K562 (cell line): ENCODE data around the gene PIK3C2G. TPM values are rescaled to one million over a fixed set of nuclear protein-coding genes. Genes with fewer than 3 reads are reported as not detected.

ENCODE experiments used
- ATAC-seq: fragments of 200-7000 bp; cut with Tn5 transposase; 3 replicates; pipeline ENCODE4 v1.9.1; 2020; ENCODE audit warnings: moderate library complexity
- BruUV-seq: library from RNA; stranded (reverse); fragments of 400-500 nt; replicated peaks from 2 replicates; lab custom pipeline; 2021; lab: Mats Ljungman, UMichigan
- CTCF ChIA-PET: fragments of 300-600 bp; formaldehyde crosslinking; extraction: SDS; loops from one replicate; lab custom pipeline; 2021; ENCODE audit warnings: low intra/inter-chr PET ratio; lab: Yijun Ruan, JAX
- POLR2A ChIA-PET: fragments of 300-600, 350-650 bp; sonication (Branson Sonifier 250); formaldehyde crosslinking; extraction: SDS; loops from one replicate; lab custom pipeline; 2021; ENCODE audit warnings: antibody characterized with exemption, inconsistent platforms; lab: Yijun Ruan, JAX
- DNase-seq, 4 experiments: peaks; one replicate each; pipeline versions ENCODE4 v3.0.0 to v3.0.0-alpha.2; 2011 to 2018; ENCODE audit warnings: low spot score in 3 of 4, mixed read lengths in 3 of 4; ENCODE audit errors: extremely low read depth in 1 of 4
- FAIRE-seq: peaks from 2 replicates; lab custom pipeline; 2011; peaks lifted over from hg19 to GRCh38; lab: Jason Lieb, UNC
- H2AFZ ChIP-seq: 2 replicates; pipeline ENCODE4 v1.6.0; 2011; ENCODE audit warnings: low read depth, low read length, control low read depth, inconsistent platforms
- H3K27ac ChIP-seq: fragments of 200-600 bp; 3 replicates; pipeline ENCODE4 v1.8.0; 2011; ENCODE audit warnings: low read depth, mild to moderate bottlenecking, control low read depth, inconsistent platforms, low read length, moderate library complexity, mixed read lengths; ENCODE audit errors: extremely low read depth
- H3K27me3 ChIP-seq, 2 experiments: fragments of 300-600 bp in 1 of 2; 2 replicates in 1 of 2; 3 replicates in 1 of 2; pipeline versions ENCODE4 v1.6.0 to v1.8.0; 2011; ENCODE audit warnings: inconsistent platforms in 2 of 2, low read length in 2 of 2, mild to moderate bottlenecking in 1 of 2, mixed read lengths in 1 of 2, moderate library complexity in 1 of 2; ENCODE audit not compliant: control insufficient read depth in 2 of 2, insufficient read depth in 2 of 2
- H3K36me3 ChIP-seq: fragments of 300-600 bp; 3 replicates; pipeline ENCODE4 v1.8.0; 2011; ENCODE audit warnings: mild to moderate bottlenecking, low read length, inconsistent platforms; ENCODE audit not compliant: control insufficient read depth, insufficient read depth
- H3K4me1 ChIP-seq, 2 experiments: fragments of 200-600 bp in 1 of 2; replicated peaks in 1 of 2; 2 replicates in 1 of 2; 3 replicates in 1 of 2; pipeline versions ENCODE4 v1.5.1 to v1.8.0; 2011; ENCODE audit warnings: inconsistent platforms in 2 of 2, low read length in 2 of 2, mild to moderate bottlenecking in 1 of 2, mixed read lengths in 1 of 2, moderate library complexity in 1 of 2; ENCODE audit not compliant: control insufficient read depth in 2 of 2, insufficient read depth in 2 of 2
- H3K4me2 ChIP-seq: 2 replicates; pipeline ENCODE4 v1.6.1; 2011; ENCODE audit warnings: low read length, control low read depth, inconsistent platforms, mixed read lengths; ENCODE audit not compliant: insufficient read depth
- H3K4me3 ChIP-seq: fragments of 200-600 bp; sonication (generic), shearing (Covaris generic); 2 replicates; pipeline ENCODE4 v1.5.1; 2016; ENCODE audit warnings: control low read depth, inconsistent platforms
- H3K79me2 ChIP-seq: fragments of 200-600 bp; 3 replicates; pipeline ENCODE4 v1.8.0; 2011; ENCODE audit warnings: low read length, inconsistent platforms; ENCODE audit not compliant: control insufficient read depth, insufficient read depth
- H3K9ac ChIP-seq, 2 experiments: 2 replicates each; pipeline versions ENCODE4 v1.6.0 to v1.6.1; 2011; ENCODE audit warnings: low read depth in 2 of 2, low read length in 2 of 2, control low read depth in 1 of 2, inconsistent platforms in 1 of 2, mild to moderate bottlenecking in 1 of 2, mixed read lengths in 1 of 2; ENCODE audit not compliant: insufficient read depth in 1 of 2
- H3K9me1 ChIP-seq: one replicate; pipeline ENCODE4 v1.6.0; 2011; ENCODE audit warnings: inconsistent platforms, mild to moderate bottlenecking, low read length, moderate library complexity; ENCODE audit not compliant: control insufficient read depth, insufficient read depth
- H3K9me3 ChIP-seq: replicated peaks from 2 replicates; pipeline ENCODE4 v1.5.1; 2011; ENCODE audit warnings: low read depth, low read length, inconsistent platforms; ENCODE audit not compliant: control insufficient read depth, insufficient read depth
- H4K20me1 ChIP-seq: replicated peaks from 2 replicates; pipeline ENCODE4 v1.6.1; 2011; ENCODE audit warnings: low read length, inconsistent platforms, mixed read lengths; ENCODE audit not compliant: control insufficient read depth, insufficient read depth
- CXXC5 ChIP-seq: fragments of 250-450 bp; sonication (Bioruptor Pico); IDR thresholded peaks from 2 replicates; pipeline ENCODE4 v1.8.0; 2022; ENCODE audit warnings: inconsistent platforms, mild to moderate bottlenecking, moderate library complexity
- KLF10 ChIP-seq: fragments of 250-450 bp; sonication (Bioruptor Pico); IDR thresholded peaks from 2 replicates; pipeline ENCODE4 v1.6.1; 2021; ENCODE audit warnings: matching md5 sums
- NEUROD1 ChIP-seq: fragments of 150-350 bp; IDR thresholded peaks from 2 replicates; pipeline ENCODE4 v1.6.1; 2014; ENCODE audit warnings: borderline replicate concordance, low read length, low read depth; ENCODE audit not compliant: partially characterized antibody
- POLR2H ChIP-seq: IDR thresholded peaks from 2 replicates; pipeline ENCODE4 v1.6.1; 2016; ENCODE audit warnings: missing genetic modification characterization, low read depth, mild to moderate bottlenecking, control low read depth, missing compliant biosample characterization, moderate library complexity
- RNF2 ChIP-seq: sonication (generic); IDR thresholded peaks from 2 replicates; pipeline ENCODE4 v1.6.1; 2016
- SRF ChIP-seq, 2 experiments: fragments of 250-450, 450-650 bp in 1 of 2; sonication (Bioruptor Pico) in 1 of 2; sonication (generic) in 1 of 2; formaldehyde crosslinking; IDR thresholded peaks; 2 replicates each; pipeline versions ENCODE4 v1.5.0 to v1.5.1; 2020 to 2022; ENCODE audit warnings: mild to moderate bottlenecking in 1 of 2, missing genetic modification reagents in 1 of 2
- SRSF9 ChIP-seq: fragments of 200-400 bp; formaldehyde crosslinking; IDR thresholded peaks from 2 replicates; pipeline ENCODE4 v1.6.1; 2017; ENCODE audit warnings: low read depth, low read length, borderline replicate concordance
- TCF7L2 ChIP-seq: fragments of 150-350 bp; IDR thresholded peaks from 2 replicates; pipeline ENCODE4 v1.6.1; 2016; ENCODE audit warnings: low read depth, mild to moderate bottlenecking, low read length, moderate library complexity
- TEAD1 ChIP-seq, 2 experiments: fragments of 450-650 bp in 1 of 2; sonication (generic) in 1 of 2; formaldehyde crosslinking; IDR thresholded peaks; 2 replicates each; pipeline versions ENCODE4 v1.4.0 to v1.8.0; 2020 to 2022; ENCODE audit warnings: mild to moderate bottlenecking in 2 of 2, missing genetic modification reagents in 1 of 2
- TRIM28 ChIP-seq: fragments of 450-650 bp; IDR thresholded peaks from 2 replicates; pipeline ENCODE4 v1.6.1; 2017
- ZFP30 ChIP-seq: fragments of 250-450 bp; sonication (Bioruptor Pico); IDR thresholded peaks from 2 replicates; pipeline ENCODE4 v1.8.0; 2022; ENCODE audit warnings: moderate library complexity, mild to moderate bottlenecking, inconsistent platforms, borderline replicate concordance
- in situ Hi-C: fragments of 300-500 bp; cut with MboI; formaldehyde crosslinking; loops from 4 replicates; pipeline ENCODE4 v1.15.0; 2018; ENCODE audit warnings: inconsistent platforms, mixed read lengths
- intact Hi-C: fragments of 100-400 bp; cut with micrococcal nuclease; formaldehyde crosslinking; loops from 2 replicates; pipeline ENCODE4 v1.14.2; 2022
- polyA plus RNA-seq, 8 experiments: library from polyadenylated mRNA; depleted of rRNA in 4 of 8; stranded (reverse) in 5 of 8; unstranded in 3 of 8; fragments of >200 nt; fragmentation: Nextera tagmentation in 2 of 8; fragmentation: Illumina TruSeq in 1 of 8; extraction: Ambion mirVana in 2 of 8; extraction: Trizol in 1 of 8; gene quantifications; 2 replicates each; pipeline versions ENCODE4 v1.2.1 to v1.2.3, GENCODE V29; 2011 to 2014; ENCODE audit warnings: inconsistent platforms in 1 of 8, missing spikeins in 1 of 8
- total RNA-seq, 7 experiments: library from RNA; depleted of rRNA in 6 of 7; stranded (reverse); fragments of >200 nt in 6 of 7; fragmentation: Illumina TruSeq in 2 of 7; extraction: Trizol in 2 of 7; gene quantifications; 2 replicates each; pipeline versions ENCODE4 v1.2.1 to v1.2.3, GENCODE V29; 2011 to 2021; ENCODE audit warnings: low replicate concordance in 1 of 7
- TF ChIP-seq, protein P1 (sequence below): fragments of 450-650 bp; formaldehyde crosslinking; IDR thresholded peaks from 2 replicates; pipeline ENCODE4 v1.4.0; 2020; ENCODE audit warnings: mild to moderate bottlenecking, moderate library complexity
- TF ChIP-seq, protein P2 (sequence below): fragments of 450-650 bp; IDR thresholded peaks from 2 replicates; pipeline ENCODE4 v1.7.0; 2016; ENCODE audit warnings: borderline replicate concordance

Gene PIK3C2G
- total and polyA plus RNA-seq, 9 of the 15 experiments (the other 6 are each of a cell fraction or from before 2014, with no cell fraction given), result not detected

DNA sequence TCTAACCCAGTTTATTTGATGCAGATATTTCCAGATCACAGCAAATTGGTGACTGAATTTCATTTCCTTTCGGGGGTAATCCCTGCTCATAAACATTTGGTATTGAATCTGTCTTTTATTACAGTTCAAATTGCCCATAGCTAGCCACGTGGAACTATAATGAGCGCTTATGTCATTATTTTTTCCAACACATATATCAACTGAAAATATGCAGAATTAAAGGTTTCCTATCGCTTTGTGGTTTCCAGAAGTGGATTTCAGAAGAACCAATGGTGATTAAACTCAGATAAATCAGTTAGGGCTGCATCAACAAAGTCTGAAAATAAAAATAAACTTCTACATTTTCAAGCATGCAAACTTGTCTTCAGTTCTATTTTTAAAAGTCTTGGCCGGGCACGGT, 111.9 kb downstream of the PIK3C2G start (continued):
- TF ChIP-seq, protein P1, sequence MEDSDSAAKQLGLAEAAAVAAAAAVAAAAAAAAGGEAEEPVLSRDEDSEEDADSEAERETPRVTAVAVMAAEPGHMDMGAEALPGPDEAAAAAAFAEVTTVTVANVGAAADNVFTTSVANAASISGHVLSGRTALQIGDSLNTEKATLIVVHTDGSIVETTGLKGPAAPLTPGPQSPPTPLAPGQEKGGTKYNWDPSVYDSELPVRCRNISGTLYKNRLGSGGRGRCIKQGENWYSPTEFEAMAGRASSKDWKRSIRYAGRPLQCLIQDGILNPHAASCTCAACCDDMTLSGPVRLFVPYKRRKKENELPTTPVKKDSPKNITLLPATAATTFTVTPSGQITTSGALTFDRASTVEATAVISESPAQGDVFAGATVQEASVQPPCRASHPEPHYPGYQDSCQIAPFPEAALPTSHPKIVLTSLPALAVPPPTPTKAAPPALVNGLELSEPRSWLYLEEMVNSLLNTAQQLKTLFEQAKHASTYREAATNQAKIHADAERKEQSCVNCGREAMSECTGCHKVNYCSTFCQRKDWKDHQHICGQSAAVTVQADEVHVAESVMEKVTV (CRISPR knock-in tag), result no peak
- TF ChIP-seq NEUROD1, result no peak
- TF ChIP-seq TRIM28, result no peak

DNA sequence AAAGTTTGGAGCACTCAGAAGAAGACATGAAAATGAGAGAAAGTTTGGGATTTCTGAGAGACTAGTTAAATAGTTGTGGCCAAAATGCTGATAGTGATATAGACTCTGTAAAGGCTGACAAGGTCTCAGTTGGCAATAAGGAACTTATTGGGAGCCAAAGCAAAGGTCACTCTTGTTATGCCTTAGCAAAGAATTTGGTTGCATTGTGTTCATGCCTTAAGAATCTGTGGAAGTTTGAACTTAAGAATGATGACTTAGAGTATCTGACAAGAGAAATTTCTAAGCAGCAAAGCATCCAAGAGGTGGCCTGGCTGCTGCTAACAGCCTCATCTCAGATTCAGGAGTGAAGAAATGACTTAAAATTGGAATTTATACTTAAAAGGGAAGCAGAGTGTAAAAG, 113.8 kb downstream of the PIK3C2G start:
- Histone ChIP-seq H3K9ac (no peak overlapping the region), H3K4me1 (no peaks in the 10 kb centered on the region), H3K27me3 (no peaks in the 10 kb centered on the region), H4K20me1 (no peaks in the 10 kb centered on the region), H3K36me3 (no peaks in the 10 kb centered on the region), H3K9me3 (no peaks in the 10 kb centered on the region), H3K4me3 (no peak overlapping the region), H3K79me2 (no peaks in the 10 kb centered on the region), H2AFZ (no peak overlapping the region), H3K4me2 (no peak overlapping the region), H3K27ac (no peak overlapping the region), H3K9me1 (no peaks in the 10 kb centered on the region)
- intact Hi-C loops (no loop called here), in situ Hi-C loops (no loop called here)
- no peak for FAIRE-seq
- TF ChIP-seq SRSF9, result no peak
- no peak for TF ChIP-seq KLF10 (CRISPR knock-in tag)
- TF ChIP-seq NEUROD1, result no peak
- no peak for TF ChIP-seq TCF7L2
- TF ChIP-seq CXXC5 (CRISPR knock-in tag), result no peak
- TF ChIP-seq ZFP30 (CRISPR knock-in tag), result no peak
- no peak for TF ChIP-seq POLR2H (tag)
- TF ChIP-seq TEAD1 (CRISPR knock-in tag; IDR thresholded peaks at IDR 0.05), result no peak
- no peak for TF ChIP-seq RNF2
- no peak for TF ChIP-seq SRF (CRISPR knock-in tag; IDR thresholded peaks at IDR 0.05)
- TF ChIP-seq, protein P2, sequence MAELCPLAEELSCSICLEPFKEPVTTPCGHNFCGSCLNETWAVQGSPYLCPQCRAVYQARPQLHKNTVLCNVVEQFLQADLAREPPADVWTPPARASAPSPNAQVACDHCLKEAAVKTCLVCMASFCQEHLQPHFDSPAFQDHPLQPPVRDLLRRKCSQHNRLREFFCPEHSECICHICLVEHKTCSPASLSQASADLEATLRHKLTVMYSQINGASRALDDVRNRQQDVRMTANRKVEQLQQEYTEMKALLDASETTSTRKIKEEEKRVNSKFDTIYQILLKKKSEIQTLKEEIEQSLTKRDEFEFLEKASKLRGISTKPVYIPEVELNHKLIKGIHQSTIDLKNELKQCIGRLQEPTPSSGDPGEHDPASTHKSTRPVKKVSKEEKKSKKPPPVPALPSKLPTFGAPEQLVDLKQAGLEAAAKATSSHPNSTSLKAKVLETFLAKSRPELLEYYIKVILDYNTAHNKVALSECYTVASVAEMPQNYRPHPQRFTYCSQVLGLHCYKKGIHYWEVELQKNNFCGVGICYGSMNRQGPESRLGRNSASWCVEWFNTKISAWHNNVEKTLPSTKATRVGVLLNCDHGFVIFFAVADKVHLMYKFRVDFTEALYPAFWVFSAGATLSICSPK, result no peak
- ATAC-seq, result no peak
- no peak for DNase-seq
- no TSS peak for BruUV-seq
- CTCF ChIA-PET, result no interaction called here
- POLR2A ChIA-PET, result no interaction called here
